ENCODE measurements around the gene WNT5A.

Gene WNT5A

DNA sequence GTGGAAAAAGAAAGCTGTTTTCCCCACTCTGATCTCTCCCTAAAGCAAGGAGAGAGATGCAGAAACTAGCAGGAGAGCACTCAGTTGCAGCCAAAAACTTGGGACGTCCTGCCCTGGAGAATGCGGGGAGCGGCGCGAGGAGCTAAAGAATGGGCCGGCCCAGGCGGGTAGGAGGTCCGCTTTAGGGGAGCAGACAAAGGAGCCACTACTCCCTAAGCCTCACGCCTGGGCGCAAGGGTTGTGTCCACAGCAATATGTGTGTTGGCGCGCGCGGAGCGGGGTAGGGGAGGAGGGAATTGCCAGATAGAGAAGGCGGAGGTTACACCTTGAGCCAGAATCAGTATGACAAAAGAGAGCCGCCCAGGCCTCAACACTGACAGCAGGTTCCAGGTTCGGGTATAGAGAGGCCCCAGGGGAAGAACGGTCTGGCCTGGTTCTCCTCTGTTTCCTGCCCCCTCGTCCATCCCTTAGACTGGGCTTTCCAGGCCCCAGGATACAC is 2.9 kb downstream of the WNT5A start:
- peak overlapping the region; percentile 83 for H3K4me3 ChIP-seq (ENCODE audit: low read depth, low read length)
- TF ChIP-seq, protein P1, sequence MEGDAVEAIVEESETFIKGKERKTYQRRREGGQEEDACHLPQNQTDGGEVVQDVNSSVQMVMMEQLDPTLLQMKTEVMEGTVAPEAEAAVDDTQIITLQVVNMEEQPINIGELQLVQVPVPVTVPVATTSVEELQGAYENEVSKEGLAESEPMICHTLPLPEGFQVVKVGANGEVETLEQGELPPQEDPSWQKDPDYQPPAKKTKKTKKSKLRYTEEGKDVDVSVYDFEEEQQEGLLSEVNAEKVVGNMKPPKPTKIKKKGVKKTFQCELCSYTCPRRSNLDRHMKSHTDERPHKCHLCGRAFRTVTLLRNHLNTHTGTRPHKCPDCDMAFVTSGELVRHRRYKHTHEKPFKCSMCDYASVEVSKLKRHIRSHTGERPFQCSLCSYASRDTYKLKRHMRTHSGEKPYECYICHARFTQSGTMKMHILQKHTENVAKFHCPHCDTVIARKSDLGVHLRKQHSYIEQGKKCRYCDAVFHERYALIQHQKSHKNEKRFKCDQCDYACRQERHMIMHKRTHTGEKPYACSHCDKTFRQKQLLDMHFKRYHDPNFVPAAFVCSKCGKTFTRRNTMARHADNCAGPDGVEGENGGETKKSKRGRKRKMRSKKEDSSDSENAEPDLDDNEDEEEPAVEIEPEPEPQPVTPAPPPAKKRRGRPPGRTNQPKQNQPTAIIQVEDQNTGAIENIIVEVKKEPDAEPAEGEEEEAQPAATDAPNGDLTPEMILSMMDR (IDR thresholded peaks at IDR 0.05; ENCODE audit: low read depth, low read length, missing control alignments): no peak
- in situ Hi-C loops (cut with HindIII; ENCODE audit: low sequenced_read_pairs): loop anchor here (25.0 kb wide), 4 partner anchors 522 to 1047 kb away; no protein-coding TSS in a partner anchor
- DNase-seq (ENCODE audit: low read depth): no peak

DNA sequence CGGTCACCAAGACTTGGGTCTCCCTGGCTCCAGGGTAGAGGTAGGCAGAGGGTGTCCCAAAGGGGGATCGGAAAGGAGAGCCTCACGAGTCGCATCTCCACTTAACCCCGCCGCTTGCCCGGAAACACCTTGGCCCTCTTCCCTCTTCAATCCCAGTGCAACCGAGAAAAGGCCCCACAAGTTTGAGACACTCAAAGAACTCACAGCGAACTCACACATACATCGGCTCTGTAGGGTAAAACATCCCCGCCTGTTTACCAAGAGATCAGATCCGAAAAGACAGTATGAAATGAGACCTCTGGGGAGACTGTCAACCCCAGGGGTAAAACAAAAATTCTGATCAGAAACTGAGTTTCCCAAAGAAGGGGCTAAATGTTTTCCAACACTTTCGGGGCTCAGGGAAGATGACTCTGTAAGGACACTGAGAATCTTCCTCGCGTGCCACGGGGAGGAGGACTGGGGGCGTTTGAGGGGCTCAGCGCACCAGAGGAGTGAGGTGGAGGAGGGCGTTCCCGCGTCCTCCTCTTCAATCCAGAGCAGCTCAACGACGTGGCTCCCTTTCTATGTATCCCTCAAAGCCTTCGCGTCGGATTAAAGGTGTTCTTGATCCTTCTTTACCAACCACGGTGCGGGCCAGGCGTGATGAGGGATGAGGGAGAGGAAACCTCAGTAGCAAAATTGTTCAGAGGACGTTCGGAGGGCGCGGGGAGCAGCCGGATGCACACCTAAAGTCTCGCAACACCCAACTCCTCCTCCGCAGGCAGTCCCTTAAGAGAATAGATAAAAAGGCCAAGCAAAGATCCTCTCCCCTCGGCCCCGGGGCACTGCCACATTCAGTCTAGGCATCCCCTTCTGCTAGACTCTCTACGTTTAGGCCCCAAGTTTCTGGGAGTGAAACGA is 3.7 kb downstream of the WNT5A start:
- TF ChIP-seq, protein P1 (IDR thresholded peaks at IDR 0.05; ENCODE audit: low read depth, low read length, missing control alignments): no peak
- H3K4me3 ChIP-seq (ENCODE audit: low read depth, low read length): peak overlapping the region; percentile 83
- in situ Hi-C loops (cut with HindIII; ENCODE audit: low sequenced_read_pairs): loop anchor here (25.0 kb wide), 4 partner anchors 521 to 1046 kb away; no protein-coding TSS in a partner anchor
- DNase-seq (ENCODE audit: low read depth): no peak

DNA sequence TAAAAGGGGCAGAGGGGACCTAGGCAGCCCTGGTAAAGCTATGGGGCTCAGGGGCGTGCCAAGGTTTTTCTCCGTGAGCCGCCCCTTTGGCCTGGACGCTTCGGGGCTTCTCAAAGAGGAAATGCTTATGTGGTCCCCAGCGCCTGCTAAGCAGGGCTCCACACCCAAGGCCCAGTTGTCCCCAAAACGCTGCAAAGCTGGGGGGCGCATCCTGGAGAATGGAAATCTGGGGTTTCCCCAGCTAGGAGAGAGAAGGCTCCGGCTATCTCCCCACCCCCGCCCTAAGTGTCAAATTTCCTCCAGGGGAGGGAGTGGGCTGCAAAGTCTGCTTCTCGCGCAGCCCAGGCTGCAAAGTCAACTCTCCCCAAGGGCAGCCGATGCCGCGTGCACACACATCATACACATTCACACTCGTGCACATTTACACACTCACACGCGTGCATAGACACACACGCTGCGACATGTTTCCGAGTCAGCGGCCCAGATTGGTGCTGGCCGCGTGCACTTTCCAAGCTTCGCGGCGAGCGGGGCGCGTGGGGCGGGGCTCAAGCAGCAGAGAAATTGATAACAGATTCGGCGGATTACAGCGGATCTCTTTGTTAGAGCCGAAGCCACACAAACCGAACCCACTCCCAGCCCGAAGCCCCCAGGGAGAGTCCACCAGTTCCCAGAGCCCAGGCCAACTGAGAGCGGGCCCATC is 4.5 kb downstream of the WNT5A start:
- peak overlapping the region; percentile 83 for H3K4me3 ChIP-seq (ENCODE audit: low read depth, low read length)
- no peak for DNase-seq (ENCODE audit: low read depth)
- in situ Hi-C loops (cut with HindIII; ENCODE audit: low sequenced_read_pairs): loop anchor here (25.0 kb wide), 4 partner anchors 520 to 1045 kb away; no protein-coding TSS in a partner anchor
- TF ChIP-seq, protein P1 (IDR thresholded peaks at IDR 0.05; ENCODE audit: low read depth, low read length, missing control alignments): no peak

DNA sequence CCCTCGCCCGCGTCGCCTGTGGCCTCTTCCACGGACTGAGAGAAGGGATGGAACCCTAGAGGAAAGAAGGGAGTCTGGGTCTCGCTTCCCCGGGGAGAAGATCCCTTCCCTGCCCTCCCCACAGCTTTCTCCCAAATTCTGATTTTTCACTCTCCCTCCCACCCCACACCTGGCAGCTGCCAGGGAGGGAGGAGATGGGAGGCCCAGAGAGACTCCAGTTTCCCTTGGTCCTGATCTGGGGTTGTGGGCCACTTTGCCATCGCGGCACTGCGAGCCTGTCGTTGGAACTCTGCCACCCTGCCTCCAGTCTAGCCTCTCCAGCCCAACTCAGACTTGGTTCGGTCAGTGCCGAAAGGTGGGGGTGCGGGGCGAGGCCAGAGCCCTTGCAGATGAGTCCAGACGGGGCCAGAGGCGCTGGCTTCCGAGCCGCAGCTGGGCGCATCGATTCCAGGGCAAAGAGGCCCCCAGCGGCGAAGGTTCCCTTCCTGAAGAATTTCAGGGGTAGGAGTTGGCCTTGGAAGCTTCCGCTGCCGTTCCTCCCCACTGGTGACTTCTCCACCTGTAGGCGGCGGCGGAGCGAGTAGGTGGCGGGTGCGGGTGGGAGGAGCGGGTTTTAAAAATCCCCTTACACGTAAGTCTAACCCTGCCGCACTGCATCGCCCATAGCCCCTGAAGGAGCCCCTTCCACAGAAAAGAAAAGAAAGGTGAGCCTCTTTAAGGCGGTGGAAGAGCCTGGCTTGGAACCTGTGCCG is 5.2 kb downstream of the WNT5A start:
- in situ Hi-C loops (cut with HindIII; ENCODE audit: low sequenced_read_pairs): loop anchor here (25.0 kb wide), 4 partner anchors 520 to 1045 kb away; no protein-coding TSS in a partner anchor
- H3K4me3 ChIP-seq (ENCODE audit: low read depth, low read length): peak overlapping the region; percentile 83
- DNase-seq (ENCODE audit: low read depth): no peak
- TF ChIP-seq, protein P1 (IDR thresholded peaks at IDR 0.05; ENCODE audit: low read depth, low read length, missing control alignments): peak; percentile 47

DNA sequence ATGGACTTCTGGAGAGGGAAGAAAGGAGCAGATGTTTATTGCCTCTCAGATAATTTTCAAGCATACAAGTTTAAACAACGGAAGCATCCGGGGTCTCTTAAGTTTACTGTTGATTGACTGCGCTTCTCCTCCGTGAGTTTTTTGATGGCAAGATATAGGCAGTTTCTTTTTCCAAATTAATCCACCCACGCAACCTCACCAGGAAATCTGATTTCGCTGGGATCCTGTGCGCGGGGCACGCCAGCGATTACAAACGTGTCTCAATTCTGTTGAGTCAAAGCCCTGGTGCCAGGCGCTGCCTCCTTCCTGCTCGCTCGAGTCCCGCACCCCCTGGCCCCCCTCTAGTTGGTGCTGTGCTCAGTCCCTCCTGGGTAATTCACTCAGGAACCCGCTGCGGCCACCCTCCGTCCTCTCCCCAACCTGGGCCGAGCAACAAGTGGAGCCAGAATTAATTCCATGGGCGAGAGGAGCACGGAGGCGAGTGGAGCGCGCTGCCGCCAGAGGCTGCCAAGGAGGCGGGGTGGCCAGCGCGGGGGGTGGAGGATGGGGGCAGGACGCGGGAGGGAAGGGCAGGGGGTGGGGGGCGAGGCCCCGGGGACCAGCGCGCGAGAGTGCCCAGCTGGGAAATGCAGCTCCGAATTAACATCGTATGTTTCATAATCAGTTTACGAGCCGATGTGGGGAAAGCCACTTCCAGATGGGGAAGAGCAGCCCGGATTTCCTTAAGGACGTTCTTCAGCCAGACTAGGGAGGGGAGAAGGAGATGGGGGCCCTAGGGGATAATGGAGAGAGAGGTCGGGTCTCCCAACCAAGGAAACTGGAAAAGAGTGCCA is 6.0 kb downstream of the WNT5A start:
- in situ Hi-C loops (cut with HindIII; ENCODE audit: low sequenced_read_pairs): loop anchor here (25.0 kb wide), 4 partner anchors 519 to 1044 kb away; no protein-coding TSS in a partner anchor
- no peak for DNase-seq (ENCODE audit: low read depth)
- TF ChIP-seq, protein P1 (IDR thresholded peaks at IDR 0.05; ENCODE audit: low read depth, low read length, missing control alignments): no peak
- H3K4me3 ChIP-seq (ENCODE audit: low read depth, low read length): peak overlapping the region; percentile 83
